GM18526 (cell line): ENCODE data around the gene TRIM40.

Experiments used
- POLR2A ChIP-seq: IDR thresholded peaks from 3 replicates; pipeline ENCODE4 v1.6.1; 2011; ENCODE audit not compliant: insufficient read length; ENCODE audit errors: extremely low read depth

TRIM40 gene

DNA sequence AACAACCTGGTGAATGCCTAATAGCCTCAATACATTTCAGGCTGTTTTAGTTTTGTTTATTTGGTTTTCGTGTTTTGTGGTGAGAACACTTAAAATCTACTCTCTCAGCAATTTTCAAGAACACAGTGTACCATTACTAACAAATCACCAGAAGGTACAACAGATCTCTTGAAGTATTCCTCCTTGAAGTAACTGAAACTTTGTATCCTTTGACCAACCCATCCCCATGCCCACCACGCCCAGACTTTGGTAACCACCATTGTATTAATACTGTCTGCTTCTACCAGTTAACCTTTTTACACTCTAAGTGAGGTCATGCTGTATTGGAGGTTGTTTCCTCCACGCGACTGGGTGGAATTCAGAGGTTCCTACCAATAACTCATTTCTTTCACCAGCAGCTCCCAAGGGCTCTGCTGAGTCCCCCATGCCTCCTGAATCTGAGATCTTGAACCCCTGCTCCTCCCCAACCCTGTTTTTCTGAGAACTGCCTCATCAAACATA is 5.7 kb upstream of the TRIM40 start:
- no peak for TF ChIP-seq POLR2A

DNA sequence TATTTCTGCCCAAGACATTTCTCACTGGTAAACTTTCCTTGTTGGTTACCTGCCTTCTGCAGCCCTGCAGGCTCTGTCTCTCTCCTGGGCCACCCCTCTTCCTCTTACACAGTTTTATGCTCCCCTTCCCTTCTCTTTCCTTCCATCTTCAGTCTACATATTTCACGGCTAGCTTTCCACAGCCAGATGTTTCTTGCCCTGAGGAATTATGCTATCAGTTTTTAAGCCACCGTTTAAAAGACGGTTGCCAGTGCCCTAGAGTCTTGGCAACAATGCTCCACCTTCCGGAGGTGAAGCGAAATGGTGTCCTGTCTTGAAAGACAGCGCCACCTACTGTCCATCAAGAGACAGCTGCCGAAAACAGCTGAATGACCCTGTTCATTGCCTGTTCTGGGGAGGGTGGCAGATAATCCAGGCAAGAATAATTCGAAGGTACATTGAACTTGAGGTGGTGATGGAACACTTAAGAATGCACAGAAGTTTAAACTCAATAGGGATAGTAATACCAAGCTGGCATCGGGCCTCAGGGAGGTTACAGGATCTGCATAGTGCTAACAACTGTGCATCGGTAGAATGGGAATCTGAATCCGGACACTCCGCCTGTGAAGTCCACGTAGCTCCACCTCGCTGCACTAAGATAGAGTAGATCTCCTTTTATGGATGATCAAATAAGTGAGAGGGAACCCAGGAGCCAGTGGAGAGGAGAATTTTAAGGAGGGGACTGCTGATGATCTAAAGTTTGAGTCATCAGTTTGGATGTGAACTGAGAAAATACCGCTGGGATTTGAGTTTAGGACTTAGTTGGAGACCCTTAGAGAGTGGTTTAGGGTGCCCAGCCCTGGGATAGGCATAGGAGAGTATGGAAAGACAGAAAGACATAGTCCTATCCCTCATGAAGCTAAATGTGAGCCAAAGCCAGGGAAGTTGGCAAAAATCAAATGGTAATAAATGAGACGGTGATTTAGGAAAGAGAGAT is 4.8 kb upstream of the TRIM40 start:
- TF ChIP-seq POLR2A, result no peak

DNA sequence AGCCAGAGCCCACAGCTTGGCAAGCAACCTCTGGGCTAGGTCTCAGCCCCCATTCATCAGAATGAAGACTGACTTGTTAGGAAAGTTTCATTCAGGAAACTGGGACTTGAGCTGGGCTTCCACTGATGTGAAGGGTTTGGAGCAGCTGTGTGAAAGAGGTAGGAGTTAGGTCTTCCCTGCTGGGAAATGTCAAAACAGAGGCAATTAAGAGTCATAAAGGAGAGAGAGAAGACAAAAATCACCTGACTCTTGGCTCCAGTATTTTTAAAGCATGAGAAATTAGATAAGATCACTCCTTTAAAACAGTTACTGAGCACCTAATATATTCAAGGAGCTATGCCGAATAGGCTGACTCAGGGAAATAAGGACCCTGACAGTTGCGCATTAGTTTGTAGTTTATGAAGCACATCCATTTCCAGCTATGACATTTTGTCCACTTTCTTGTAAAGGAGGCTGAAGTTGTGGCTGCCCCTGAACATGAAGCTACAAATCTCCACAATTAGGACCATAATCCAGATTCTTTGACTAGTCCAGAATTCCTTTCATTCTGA is 3.9 kb upstream of the TRIM40 start:
- no peak for TF ChIP-seq POLR2A

DNA sequence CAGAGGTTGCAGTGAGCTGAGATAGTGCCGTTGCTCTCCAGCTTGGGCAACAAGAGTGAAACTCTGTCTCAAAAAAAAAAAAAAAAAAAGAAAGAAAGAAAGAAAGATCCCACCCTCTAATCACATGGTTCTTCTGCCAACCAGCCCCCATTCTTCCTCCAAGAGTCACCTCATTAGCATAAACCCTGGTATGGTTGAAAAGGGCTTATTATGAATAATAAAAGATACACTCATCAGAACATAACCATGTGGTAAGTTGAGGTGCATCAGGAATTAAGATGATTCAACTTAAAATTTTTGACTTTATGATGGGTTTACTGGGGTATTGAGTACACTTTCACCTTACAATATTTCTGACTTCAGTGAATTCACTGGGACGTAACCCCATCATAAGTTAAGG is 793 bp upstream of the TRIM40 start:
- no peak for TF ChIP-seq POLR2A

DNA sequence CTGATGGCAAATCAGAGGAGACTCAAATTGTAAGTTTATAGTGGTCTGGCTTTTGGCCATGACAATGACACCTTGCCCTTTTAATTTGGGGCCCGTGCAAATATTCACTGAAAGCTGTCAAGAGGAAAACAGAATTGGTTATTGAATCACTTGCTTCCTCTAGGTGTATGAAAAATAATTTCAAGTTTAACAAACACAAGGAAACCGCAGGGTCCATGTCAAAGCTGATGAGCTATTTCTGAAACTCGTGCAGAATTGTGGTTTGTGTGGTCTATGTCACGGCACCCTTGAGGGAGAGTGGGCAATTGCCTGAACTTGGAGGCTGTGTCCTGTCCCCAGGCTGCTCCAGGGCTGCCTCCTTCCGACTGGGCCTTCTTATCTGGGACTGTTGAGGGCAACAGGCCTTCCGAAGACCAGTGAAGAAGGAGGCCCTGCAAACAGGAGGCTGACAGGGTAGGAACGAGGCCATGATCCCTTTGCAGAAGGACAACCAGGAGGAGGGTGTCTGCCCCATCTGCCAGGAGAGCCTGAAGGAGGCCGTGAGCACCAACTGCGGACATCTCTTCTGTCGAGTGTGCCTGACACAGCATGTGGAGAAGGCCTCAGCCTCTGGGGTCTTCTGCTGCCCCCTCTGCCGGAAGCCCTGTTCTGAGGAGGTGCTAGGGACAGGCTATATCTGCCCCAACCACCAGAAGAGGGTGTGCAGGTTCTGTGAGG is 788 bp downstream of the TRIM40 start:
- TF ChIP-seq POLR2A, result no peak

DNA sequence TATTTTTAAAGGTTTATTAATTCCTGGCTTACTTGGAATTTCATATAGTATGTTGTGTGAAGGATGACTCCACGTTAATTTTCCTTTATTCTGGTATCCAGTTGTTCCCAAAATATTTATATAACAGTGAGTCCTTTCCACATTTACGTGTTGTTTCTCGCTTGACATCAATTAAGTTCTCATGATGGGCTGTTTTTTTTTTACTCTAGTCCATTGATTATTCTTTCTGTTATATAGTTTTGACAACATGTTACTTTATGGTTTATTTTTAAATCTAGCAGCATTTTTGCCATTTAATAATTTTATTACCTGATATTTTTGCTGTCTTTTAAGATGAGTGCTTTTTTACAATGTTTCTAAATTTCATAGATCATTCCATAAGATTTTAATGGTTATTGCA is 6.7 kb downstream of the TRIM40 start:
- TF ChIP-seq POLR2A, result no peak

DNA sequence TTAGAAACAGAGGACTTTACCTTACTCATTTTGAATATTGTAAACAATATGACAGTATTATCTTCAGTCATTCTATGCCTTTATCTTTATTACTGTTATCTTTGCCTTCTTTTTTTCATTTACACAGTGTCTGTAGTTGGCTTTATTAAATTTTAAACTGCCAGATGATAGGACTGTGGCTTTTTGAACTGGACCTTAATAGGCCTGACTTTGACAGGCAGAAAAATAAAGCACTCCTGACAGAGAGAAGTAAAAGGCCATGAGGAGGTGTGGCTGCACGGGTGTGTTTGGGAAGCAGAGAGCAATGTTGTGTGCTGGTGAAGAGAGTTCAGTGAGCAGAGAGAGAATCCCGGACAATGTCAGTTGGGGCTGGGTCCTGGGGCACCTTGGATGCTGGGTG is 7.8 kb downstream of the TRIM40 start:
- no peak for TF ChIP-seq POLR2A

DNA sequence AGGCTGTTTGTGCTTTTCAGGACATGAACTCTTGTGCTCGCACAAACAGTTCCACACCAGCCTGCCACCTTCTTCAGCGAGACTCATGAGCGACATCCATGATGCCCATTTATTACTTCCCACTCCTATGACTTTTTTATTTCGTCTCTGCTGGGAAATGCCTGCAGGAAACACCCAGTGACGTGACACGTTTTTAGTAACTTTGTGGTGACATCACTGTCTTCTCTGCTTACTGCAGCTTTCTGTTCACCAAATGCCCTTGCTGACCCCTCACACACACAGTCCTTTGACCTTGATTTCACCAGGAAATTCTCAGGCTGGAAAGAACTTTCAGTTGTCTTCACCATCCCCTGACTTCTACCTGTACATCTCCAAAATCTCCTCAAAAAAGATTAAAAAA is 8.9 kb downstream of the TRIM40 start:
- no peak for TF ChIP-seq POLR2A

DNA sequence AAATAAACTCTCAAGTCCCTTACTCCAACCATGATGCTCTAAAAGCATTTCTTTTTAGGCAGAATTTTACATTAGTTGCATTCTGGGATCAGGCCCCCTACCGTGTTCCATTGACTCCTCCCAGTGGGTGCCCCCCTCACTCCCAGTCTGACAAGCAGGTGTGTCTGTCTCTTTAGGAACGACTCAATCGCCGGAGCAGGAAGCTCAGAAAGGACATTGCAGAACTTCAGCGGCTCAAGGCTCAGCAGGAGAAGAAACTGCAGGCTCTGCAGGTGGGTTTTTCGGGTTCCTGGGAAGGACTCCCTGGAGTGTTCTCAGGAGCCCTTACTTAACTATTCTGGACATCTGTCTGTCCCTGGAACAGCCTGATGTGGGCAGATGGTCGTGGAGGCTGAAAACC is 9.9 kb downstream of the TRIM40 start:
- TF ChIP-seq POLR2A, result no peak

DNA sequence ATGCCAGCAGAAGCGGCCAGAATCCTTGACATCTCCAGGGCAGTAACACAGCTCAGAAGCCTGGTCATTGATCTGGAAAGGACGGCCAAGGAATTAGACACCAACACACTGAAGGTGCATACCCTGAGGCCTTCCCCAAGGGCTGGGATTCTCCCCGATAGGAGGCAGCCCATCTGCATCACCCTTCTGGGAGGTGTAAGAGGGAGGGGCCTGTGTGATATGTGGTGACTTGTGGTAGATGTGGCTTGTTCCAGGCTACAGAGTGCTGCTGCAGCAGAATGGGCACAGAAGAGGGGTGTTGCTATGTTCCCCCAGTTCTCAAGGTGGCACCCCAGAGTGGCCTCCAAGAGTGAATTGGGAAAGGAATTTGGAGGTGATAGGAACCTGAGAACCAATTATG is 11.2 kb downstream of the TRIM40 start:
- no peak for TF ChIP-seq POLR2A

DNA sequence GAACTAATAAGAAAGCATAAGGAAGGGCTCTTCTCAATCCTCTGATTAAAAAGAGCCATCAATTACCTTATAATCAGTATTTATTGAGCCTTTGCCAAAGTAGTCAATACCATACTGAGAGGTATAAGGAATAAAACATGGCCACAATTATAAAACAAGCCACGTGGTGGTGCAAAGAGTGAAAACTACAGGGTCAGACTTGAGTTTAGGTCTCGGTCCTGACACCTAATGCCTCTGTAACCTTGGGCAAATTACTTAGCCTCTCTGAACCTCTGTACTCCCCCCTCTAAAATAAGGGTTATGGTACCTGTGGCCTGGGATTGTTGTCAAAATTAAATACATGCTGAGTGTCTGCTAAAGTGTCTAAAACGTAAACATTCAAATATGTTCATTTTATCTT is 13.3 kb downstream of the TRIM40 start:
- no peak for TF ChIP-seq POLR2A

DNA sequence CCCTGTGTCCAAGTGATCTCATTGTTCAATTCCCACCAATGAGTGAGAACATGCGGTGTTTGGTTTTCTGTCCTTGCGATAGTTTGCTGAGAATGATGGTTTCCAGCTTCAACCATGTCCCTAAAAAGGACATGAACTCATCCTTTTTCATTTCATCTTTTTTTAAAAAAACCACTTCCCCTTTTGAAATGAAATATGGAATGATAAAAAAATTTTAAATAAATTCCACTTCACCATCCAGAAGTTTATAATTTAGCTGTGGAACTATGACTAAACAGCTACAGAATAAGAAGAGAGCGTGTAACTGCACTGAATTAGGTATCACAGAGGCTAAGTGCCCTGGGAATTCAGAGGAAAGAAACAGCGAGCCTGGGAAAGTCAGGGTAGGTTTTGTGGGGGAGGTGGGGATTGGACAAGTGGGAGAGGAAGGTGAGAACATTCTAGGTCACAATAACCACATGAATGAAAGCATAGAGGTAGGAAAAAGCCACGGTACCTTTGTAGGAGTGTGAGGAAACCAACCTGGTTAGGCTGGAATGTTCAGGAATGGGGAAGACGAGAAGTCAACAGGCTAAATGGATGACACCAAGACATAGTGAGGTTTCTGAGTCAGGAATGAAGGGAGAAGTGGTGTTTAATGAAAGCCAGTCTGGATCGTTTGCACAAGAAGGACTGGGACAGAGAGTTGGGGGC is 14.1 kb downstream of the TRIM40 start:
- TF ChIP-seq POLR2A, result no peak

DNA sequence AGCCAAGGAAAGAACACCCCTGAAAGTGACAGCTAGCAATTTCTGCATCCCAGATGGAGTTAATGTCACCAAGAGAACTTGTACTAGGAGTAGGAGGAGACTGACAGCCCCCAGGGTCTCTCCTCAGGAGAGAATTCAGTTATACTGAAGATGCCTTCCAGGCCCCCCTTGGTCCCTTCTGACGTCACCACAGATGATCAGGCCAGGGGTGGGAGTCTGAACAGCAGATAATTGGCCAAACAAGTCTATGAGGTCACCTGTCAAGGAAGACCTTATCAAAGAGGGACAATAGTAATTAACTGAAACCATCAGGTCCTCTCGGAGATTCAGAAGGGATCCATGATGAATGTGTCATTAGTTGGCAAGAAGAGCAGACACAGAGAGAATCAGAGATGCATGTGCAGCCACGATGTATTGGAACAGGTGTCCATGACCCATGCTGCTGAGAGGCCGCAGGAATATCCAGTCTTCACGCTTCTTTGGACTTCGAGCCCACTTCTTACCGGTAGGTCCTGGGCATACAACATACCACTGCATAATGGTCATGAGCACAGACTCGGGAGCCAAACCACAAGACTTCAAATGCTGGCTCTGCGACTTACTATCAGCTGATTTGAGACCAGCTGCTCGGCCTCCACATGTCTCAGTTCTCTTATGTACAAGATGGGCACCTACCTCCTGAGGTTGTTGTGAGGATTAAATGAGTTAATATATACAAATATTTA is 14.9 kb downstream of the TRIM40 start:
- TF ChIP-seq POLR2A, result no peak

DNA sequence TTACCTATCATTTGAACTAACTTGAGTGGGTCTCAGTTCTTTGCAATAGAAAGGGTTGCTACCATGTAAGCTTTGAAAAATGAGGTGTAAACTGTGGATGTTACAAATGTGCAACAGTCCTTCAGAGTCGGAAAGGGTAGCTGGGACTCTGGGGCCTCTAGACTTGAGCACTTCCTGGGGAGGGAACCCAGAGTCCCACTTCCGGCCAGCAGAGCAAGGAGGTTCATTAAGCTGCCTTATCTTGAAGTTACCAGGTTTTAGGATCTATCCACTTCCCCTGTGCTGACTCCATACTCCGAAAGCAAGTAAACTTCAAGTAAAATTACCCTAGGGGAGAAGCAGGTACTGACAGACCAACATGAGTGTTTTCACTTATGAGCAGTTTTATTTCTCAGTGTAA is 15.6 kb downstream of the TRIM40 start:
- TF ChIP-seq POLR2A, result no peak
